OCI-LY7 (cell line): ENCODE results near the gene NXN. TPM values are rescaled to one million over a fixed set of nuclear protein-coding genes. Genes with fewer than 3 reads are reported as not detected.

Experiments
- BruUV-seq: library from RNA; stranded (reverse); fragments of 400-500 nt; replicated peaks from 2 replicates; lab custom pipeline; 2021; lab: Mats Ljungman, UMichigan
- CTCF ChIA-PET: fragments of 300-600 bp; sonication (Branson Sonifier 250); formaldehyde crosslinking; loops from one replicate; lab custom pipeline; 2022; ENCODE audit warnings: antibody characterized with exemption; ENCODE audit not compliant: unreplicated experiment; lab: Charles Lee
- POLR2A ChIA-PET: fragments of 300-600 bp; sonication (Branson Sonifier 250); formaldehyde crosslinking; loops from one replicate; lab custom pipeline; 2022; ENCODE audit warnings: antibody characterized with exemption; lab: Charles Lee
- DNase-seq: peaks from one replicate; pipeline ENCODE4 v3.0.0-alpha.2; 2015; ENCODE audit warnings: low spot score
- H2AFZ ChIP-seq: fragments of 200-600 bp; sonication (generic), shearing (Covaris generic); 2 replicates; pipeline ENCODE4 v1.6.1; 2014; ENCODE audit warnings: mild to moderate bottlenecking, antibody characterized with exemption, low read length, moderate library complexity
- H3K27ac ChIP-seq: fragments of 200-600 bp; sonication (generic); 2 replicates; pipeline ENCODE4 v1.5.1; 2014; ENCODE audit warnings: mixed run types, low read depth, mild to moderate bottlenecking, moderate library complexity, low read length, inconsistent platforms; ENCODE audit not compliant: poor library complexity, severe bottlenecking
- H3K36me3 ChIP-seq: fragments of 200-600 bp; sonication (generic); 2 replicates; pipeline ENCODE4 v1.6.1; 2014; ENCODE audit warnings: mild to moderate bottlenecking, antibody characterized with exemption, low read length, moderate library complexity, mixed read lengths; ENCODE audit not compliant: insufficient read depth
- H3K4me1 ChIP-seq: fragments of 200-600 bp; sonication (generic); 2 replicates; pipeline ENCODE4 v1.5.1; 2014; ENCODE audit warnings: mild to moderate bottlenecking, low read length; ENCODE audit not compliant: insufficient read depth, poor library complexity, severe bottlenecking
- H3K4me2 ChIP-seq: fragments of 200-600 bp; sonication (generic); 2 replicates; pipeline ENCODE4 v1.6.1; 2014; ENCODE audit warnings: mild to moderate bottlenecking, low read length
- H3K4me3 ChIP-seq: fragments of 200-600 bp; sonication (generic); 2 replicates; pipeline ENCODE4 v1.5.1; 2014; ENCODE audit warnings: mild to moderate bottlenecking, low read depth, low read length; ENCODE audit not compliant: poor library complexity, severe bottlenecking
- H3K79me2 ChIP-seq: fragments of 200-600 bp; sonication (generic); 2 replicates; pipeline ENCODE4 v1.6.1; 2016; ENCODE audit warnings: low read depth, mild to moderate bottlenecking, low read length, moderate library complexity, mixed read lengths; ENCODE audit not compliant: insufficient read depth
- H3K9me2 ChIP-seq: fragments of 200-600 bp; sonication (generic); 2 replicates; pipeline ENCODE4 v1.6.1; 2016; ENCODE audit warnings: mild to moderate bottlenecking, low read length, mixed read lengths; ENCODE audit not compliant: insufficient read depth
- H3K9me3 ChIP-seq: fragments of 200-600 bp; sonication (generic); 2 replicates; pipeline ENCODE4 v1.6.1; 2014; ENCODE audit warnings: mild to moderate bottlenecking, mixed run types, low read length, mixed read lengths
- H4K20me1 ChIP-seq: fragments of 200-600 bp; sonication (generic); 2 replicates; pipeline ENCODE4 v1.6.1; 2014; ENCODE audit warnings: mild to moderate bottlenecking, antibody characterized with exemption, low read length, moderate library complexity, mixed read lengths; ENCODE audit not compliant: insufficient read depth
- CTCF ChIP-seq: fragments of 200-600 bp; sonication (generic); conservative IDR thresholded peaks from 2 replicates; pipeline ENCODE4 v1.5.1; 2014; ENCODE audit warnings: mild to moderate bottlenecking, antibody characterized with exemption, low read length, moderate library complexity, mixed read lengths
- EZH2phosphoT487 ChIP-seq: fragments of 200-600 bp; sonication (generic); IDR thresholded peaks from 2 replicates; pipeline ENCODE4 v1.6.1; 2018; ENCODE audit warnings: low read depth, borderline replicate concordance, mild to moderate bottlenecking, mixed run types, antibody characterized with exemption, low read length, moderate library complexity, mixed read lengths
- intact Hi-C: fragments of 100-400 bp; cut with micrococcal nuclease; formaldehyde crosslinking; loops from one replicate; pipeline ENCODE4 v1.10.0; 2022; ENCODE audit not compliant: unreplicated experiment
- total RNA-seq, 2 experiments: library from RNA; depleted of rRNA in 1 of 2; stranded (reverse); fragments of >200 nt in 1 of 2; shearing (Covaris generic) in 1 of 2; gene quantifications; 2 replicates each; pipeline ENCODE4 v1.2.3, GENCODE V29; 2014 to 2022

NXN gene
- total RNA-seq, 2 experiments from 2014 or later, result 1.3 to 2.8 TPM

GRCh38 chr17:850086-850850 is 129.3 kb downstream of the NXN start:
- Histone ChIP-seq H3K79me2 (no peaks in the 10 kb centered on the region), H3K4me2 (no peak overlapping the region), H3K9me2 (no peaks in the 10 kb centered on the region), H2AFZ (no peak overlapping the region), H4K20me1 (no peaks in the 10 kb centered on the region), H3K27ac (no peak overlapping the region), H3K4me3 (no peak overlapping the region), H3K4me1 (no peaks in the 10 kb centered on the region), H3K9me3 (no peaks in the 10 kb centered on the region), H3K36me3 (no peaks in the 10 kb centered on the region)
- no TSS peak for BruUV-seq
- intact Hi-C loops, result no loop called here
- DNase-seq, result no peak
- ChIA-PET POLR2A (interaction anchor here (0.8 kb wide), 1 partner anchor 10 kb away, joined by 3 read pairs; no protein-coding TSS in a partner anchor), CTCF (no interaction called here)
- TF ChIP-seq EZH2phosphoT487 (no peak), CTCF (no peak)

- H3K79me2 ChIP-seq, result no peaks in the 10 kb centered on the region
- H3K9me3 ChIP-seq, result no peaks in the 10 kb centered on the region
- no peak overlapping the region for H3K4me3 ChIP-seq
- H2AFZ ChIP-seq, result no peak overlapping the region
- H3K4me1 ChIP-seq, result no peaks in the 10 kb centered on the region
- DNase-seq, result no peak
- ChIA-PET POLR2A (no interaction called here), CTCF (no interaction called here)
- TF ChIP-seq CTCF (no peak), EZH2phosphoT487 (no peak)
- intact Hi-C loops, result no loop called here
- H3K9me2 ChIP-seq, result no peaks in the 10 kb centered on the region
- H4K20me1 ChIP-seq, result no peaks in the 10 kb centered on the region
- no peak overlapping the region for H3K4me2 ChIP-seq
- BruUV-seq, result no TSS peak
- H3K27ac ChIP-seq, result no peak overlapping the region
- no peaks in the 10 kb centered on the region for H3K36me3 ChIP-seq
These were observed 131.2 kb downstream of the NXN start for GRCh38 chr17:848402-848801.
